OCI-LY1 (cell line): ENCODE measurements around the gene GTF3A.

Experiments
- CTCF ChIP-seq: fragments of 200-600 bp; sonication (generic), shearing (Covaris generic); IDR thresholded peaks from 2 replicates; pipeline ENCODE4 v1.5.1; 2017; ENCODE audit warnings: mild to moderate bottlenecking, antibody characterized with exemption, low read length, moderate library complexity, mixed read lengths
- EZH2 ChIP-seq: fragments of 200-600 bp; sonication (generic), shearing (Covaris generic); IDR thresholded peaks from 2 replicates; pipeline ENCODE4 v1.8.0; 2017; ENCODE audit warnings: borderline replicate concordance, mixed run types, mild to moderate bottlenecking, antibody characterized with exemption, low read length, moderate library complexity, mixed read lengths

- TF ChIP-seq CTCF (no peak), EZH2 (no peak)
These were observed 45.3 kb upstream of the GTF3A start for GRCh38 chr13:27379126-27379525.
